Omental fat pad (tissue), 4 donors: ENCODE data around the gene HOXB3. TPM values are rescaled to one million over a fixed set of nuclear protein-coding genes. Genes with fewer than 3 reads are reported as not detected.

Experiments
- ATAC-seq: fragments of 150-250 bp; one replicate; pipeline ENCODE4 v1.9.1; 2016; ENCODE audit warnings: mild to moderate bottlenecking, moderate library complexity; ENCODE audit not compliant: low FRiP score
- DNase-seq: peaks from one replicate; pipeline ENCODE4 v3.0.0-alpha.2; 2019; ENCODE audit warnings: low spot score
- CTCF ChIP-seq, 3 donors: fragments of 450-650 bp; IDR thresholded peaks; one replicate each; pipeline ENCODE4 v1.5.1; 2016 to 2017; ENCODE audit warnings: antibody characterized with exemption in 3 of 3, mild to moderate bottlenecking in 3 of 3, moderate library complexity in 2 of 3
- total RNA-seq, 4 donors: library from RNA; depleted of rRNA; stranded (reverse); fragments of >200 nt; gene quantifications; one replicate each; pipeline ENCODE4 v1.1.0, GENCODE V29; 2016

Gene HOXB3
- total RNA-seq, 4 donors from 2014 or later: 4.8 to 30.3 (median 10.6) TPM

GRCh38 chr17:48586355-48587258, 3.4 kb downstream of the HOXB3 start:
- DNase-seq (no peak), ATAC-seq (no peak)

GRCh38 chr17:48584223-48584741, 5.8 kb downstream of the HOXB3 start:
- DNase-seq (no peak), ATAC-seq (no peak)
- no peak for TF ChIP-seq CTCF (IDR thresholded peaks at IDR 0.05)

More at GRCh38 chr17:48586355-48587258, 3.4 kb downstream of the HOXB3 start:
- TF ChIP-seq CTCF (IDR thresholded peaks at IDR 0.05): no peak

DNA sequence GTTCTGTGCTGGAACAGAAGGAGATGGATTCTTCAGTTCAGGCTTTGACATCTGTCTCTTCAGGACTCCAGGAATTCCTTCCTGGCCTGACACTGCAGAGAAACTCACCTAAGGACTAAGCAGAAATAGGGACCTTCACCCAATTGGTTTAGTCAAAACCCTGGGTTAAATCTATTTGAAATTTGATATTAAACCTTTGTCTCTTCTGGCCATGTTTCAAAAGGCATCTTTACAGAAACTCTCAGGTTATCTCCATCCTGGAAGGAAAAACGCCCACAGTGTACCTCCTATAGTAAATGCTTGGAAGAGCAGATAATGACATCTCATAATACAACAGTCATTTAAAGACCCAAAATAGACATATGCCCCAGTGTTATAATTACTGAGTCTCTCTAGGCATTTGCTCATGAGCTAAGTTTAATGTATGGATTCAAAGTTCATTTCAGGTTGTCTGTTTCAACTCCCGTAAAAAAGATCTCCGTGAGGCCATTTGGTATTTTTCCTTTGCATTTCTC, 6.3 kb downstream of the HOXB3 start:
- no peak for TF ChIP-seq CTCF (IDR thresholded peaks at IDR 0.05)
- DNase-seq: no peak
- no peak for ATAC-seq

- DNase-seq (no peak), ATAC-seq (no peak)
- no peak for TF ChIP-seq CTCF (IDR thresholded peaks at IDR 0.05)
These were observed 7.3 kb downstream of the HOXB3 start for GRCh38 chr17:48582750-48583069.

GRCh38 chr17:48579760-48580554, 10.1 kb downstream of the HOXB3 start:
- ATAC-seq (no peak), DNase-seq (no peak)
- no peak for TF ChIP-seq CTCF (IDR thresholded peaks at IDR 0.05)

DNA sequence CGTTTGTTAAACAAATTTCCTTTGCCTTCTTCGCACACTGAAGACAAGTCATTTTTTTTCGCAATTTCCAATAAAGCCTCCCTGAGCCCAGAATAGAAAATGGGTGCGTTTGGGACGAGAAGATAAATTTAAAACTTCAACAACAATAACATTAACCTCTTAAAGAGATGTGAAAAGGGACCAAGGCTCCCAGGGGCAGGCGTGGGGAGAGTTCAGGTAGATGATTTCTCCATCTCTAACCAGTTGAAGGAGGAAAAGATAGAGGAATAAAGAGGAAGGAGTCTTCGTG, 10.6 kb downstream of the HOXB3 start:
- ATAC-seq: no peak
- DNase-seq: no peak
- TF ChIP-seq CTCF (IDR thresholded peaks at IDR 0.05): no peak
